HFF-Myc (cell line): ENCODE results near the gene AKNA.

Experiments used
- DNase-seq: peaks from one replicate; pipeline ENCODE4 v3.0.0-alpha.2; 2011; ENCODE audit warnings: low read depth; ENCODE audit errors: extremely low read depth
- H3K4me3 ChIP-seq: replicated peaks from 2 replicates; pipeline ENCODE4 v1.5.1; 2011; ENCODE audit warnings: low read depth, mild to moderate bottlenecking, control low read depth, low read length
- CTCF ChIP-seq: IDR thresholded peaks from 2 replicates; pipeline ENCODE4 v1.5.1; 2012; ENCODE audit warnings: mild to moderate bottlenecking, low read depth, low read length, control low read depth; ENCODE audit errors: missing control alignments

The AKNA gene

DNA sequence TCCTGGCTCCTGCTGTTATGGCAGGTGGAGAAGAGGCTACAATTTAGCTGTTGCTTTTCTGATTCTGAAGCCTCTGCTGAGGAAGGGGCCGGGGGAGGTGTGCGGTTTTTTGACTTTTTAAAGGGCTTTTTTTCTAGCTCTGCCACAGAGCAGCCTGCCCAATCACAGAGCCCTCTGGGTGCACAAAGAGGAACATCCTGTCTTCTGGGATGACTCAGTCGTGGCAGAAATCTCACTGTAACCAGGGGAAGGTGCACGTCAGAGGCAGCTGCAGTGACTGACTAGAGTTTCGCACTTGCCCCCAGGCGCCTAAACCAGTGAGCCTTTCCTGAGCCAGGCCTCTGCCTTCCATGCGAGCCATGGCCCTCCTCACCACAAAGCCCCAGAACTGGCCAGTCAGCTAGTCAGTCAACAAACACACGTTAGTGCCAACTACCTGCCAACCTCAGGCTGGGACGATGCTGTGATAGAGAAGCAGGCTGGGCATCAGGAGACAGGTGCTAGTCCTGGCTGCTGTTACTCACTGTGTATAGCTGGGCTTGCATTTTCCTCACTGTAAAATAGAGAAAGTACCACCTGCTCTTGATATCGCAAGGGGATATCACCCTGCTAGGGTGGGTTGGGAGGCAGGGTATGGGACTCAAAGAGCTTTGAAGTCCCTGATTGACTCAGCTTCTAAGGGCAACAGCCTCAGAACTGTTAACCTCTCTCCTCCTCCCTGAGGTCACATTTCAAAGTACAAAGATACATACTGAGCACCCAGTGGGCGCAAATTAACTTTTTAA, 2.2 kb downstream of the AKNA start:
- DNase-seq, result peak; percentile 83
- H3K4me3 ChIP-seq, result no peak overlapping the region
- no peak for TF ChIP-seq CTCF

DNA sequence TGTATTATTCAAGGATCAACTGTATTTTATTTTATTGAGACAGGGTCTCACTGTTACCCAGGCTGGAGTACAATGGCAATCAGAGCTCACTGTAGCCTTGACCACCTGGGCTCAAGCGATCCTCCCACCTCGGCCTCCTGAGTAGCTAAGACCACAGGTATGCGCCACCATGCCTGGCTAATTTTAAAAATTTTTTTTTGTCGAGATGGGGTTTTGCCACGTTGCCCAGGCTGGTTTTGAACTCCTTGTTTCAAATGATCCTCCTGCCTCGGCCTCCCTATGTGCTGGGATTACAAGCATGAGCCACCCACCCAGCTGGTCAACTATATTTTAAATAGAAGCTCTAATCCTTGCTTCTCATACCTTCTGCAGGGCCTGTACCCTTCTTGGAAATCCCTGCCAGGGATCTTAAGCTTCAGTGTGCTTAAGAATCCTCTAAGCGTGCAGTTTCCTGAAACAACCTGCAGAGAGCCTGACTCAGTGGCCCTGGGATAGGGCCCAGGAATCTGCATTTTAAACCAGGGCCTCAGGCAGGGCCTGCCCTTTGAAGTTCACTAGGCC, 2.9 kb downstream of the AKNA start:
- no peak for TF ChIP-seq CTCF
- no peak for DNase-seq
- H3K4me3 ChIP-seq, result no peak overlapping the region

DNA sequence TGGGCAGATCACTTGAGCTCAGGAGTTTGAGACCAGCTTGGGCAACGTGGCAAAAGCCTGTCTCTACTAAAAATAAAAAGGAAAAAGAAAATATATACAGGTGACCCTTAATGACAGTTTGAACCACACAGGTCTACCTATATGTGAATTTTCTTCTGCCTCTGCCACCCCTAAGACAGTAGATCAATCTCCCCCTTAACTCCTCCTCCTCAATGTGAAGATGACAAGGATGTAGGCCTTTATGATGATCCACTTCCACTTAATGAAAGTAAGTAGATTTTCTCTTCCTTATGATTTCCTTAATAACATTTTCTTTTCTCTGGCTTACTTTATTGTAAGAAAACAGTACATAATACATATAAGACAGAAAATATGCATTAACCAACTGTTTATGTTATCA, 3.4 kb downstream of the AKNA start:
- H3K4me3 ChIP-seq, result no peak overlapping the region

DNA sequence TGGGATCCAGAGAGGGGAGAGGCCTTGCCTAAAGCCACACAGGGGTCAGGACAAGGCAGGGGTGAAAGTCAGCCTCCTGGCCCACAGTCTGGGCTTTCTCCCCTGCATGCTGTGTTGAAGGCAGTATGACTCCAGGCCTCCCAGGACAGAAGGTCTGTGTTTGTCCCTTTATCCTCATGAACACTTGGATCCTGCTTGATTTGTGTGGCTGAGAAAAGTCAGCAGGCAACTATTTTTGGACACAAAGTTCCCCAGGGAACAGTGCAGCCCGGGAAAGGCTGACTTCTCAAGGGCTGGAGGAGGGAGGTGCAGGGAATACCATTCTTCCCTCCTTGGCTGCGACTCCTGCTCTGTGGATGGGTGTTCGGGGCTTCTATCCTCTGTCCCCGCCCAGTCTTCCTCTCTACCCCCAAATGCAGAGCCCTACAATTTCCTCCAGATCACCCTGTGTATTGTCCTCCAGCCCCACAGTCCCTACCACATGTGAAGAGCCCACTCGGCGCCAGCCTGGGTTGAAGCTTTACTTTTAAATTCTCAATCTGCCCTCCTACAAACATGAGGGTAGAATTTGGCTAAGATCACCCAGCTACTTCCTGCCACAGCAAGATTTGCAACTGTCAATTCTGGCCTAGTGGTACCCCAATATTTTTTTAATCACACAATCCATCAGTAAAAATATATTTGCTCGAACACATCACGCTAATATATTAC, 4.1 kb downstream of the AKNA start:
- DNase-seq, result no peak
- no peak overlapping the region for H3K4me3 ChIP-seq
- TF ChIP-seq CTCF, result no peak

More for the DNA sequence above, 3.4 kb downstream of the AKNA start:
- no peak for TF ChIP-seq CTCF
- no peak for DNase-seq

- H3K4me3 ChIP-seq, result no peak overlapping the region
- peak; percentile 14 for TF ChIP-seq CTCF
- DNase-seq, result no peak
Observed at GRCh38 chr9:114382699-114383520, 4.9 kb downstream of the AKNA start.

GRCh38 chr9:114378883-114379282, 8.9 kb downstream of the AKNA start:
- no peak for DNase-seq
- no peak overlapping the region for H3K4me3 ChIP-seq
- no peak for TF ChIP-seq CTCF
